ENCODE measurements around the gene UBE2S.

Gene UBE2S

DNA sequence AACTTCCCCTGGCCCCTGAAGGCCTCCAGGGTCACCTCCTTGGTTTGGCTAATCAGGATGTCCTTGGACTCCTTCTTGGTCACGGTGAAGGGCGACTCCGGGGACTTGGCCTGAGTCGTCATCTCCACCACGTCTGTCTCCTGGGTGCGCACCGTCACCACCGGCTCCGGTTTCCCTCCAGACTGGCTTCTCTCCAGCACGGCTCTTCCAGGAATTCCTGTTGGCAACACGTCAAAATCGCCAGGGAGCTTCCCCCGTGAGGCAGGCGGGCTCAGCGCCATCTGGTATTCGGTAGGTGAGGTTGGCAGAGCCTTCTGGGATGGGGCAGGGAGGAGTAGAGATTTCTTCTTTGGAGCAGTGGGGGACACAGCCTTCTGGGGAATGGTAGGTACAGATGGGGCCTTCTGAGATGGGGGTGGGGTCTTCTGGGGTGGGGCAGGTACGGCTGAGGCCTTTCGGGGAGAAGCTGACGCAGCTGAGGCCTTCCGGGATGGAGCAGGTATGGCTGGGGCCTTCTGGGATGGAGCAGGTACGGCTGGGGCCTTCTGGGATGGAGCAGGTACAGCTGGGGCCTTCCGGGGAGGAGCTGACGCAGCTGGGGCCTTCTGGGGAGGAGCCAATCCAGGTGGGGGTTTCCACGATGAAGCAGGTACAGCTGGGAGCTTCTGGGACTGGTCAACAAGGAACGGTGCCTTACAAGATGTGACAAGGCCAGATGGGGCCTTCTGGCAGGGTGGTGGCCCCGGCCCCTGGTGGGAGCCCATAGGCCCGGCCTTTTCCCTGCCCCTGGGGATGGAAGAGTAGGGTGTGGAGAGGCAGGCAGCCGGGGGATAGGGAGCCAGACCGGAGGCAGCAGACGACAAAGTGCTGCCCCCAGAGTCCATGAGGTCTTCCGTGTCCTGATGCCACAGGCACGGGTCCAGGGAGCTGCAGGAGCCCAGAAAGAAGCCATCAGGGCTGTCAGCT, 48.4 kb downstream of the UBE2S start:
- DNase-seq, result peak; percentile 97

- DNase-seq, result no peak
These were observed 49.1 kb downstream of the UBE2S start for GRCh38 chr19:55358493-55358892.

DNA sequence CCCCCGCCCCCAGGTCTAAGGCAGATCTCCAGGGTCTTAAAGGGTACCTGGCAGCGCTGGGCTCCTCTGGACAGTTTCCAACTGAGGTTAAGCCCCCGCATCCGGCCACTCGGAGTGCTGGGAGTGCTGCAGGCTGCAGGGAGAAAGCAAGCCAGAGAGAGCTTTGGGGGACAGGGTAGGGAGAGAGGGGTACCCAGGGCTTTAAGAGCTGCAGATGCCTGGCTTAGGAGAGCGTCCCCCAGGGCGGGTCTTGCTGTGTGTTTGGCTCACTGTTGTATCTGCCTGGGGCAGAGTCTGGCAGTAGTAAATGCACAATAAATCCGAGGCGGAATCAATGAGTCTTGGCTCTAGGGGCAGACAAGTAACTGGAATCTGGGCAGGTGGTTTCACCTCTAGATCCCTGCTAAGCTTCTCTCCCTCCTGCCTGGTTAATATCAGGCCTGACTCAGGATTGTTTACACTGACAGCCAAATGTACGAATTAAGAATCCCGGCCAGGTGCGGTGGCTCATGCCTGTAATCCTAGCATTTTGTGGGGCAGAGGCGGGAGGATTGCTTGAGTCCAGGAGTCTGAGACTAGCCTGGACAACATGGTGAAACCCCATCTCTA, 52.3 kb downstream of the UBE2S start:
- peak; percentile 25 for DNase-seq

GRCh38 chr19:55354698-55355212, 52.8 kb downstream of the UBE2S start, which contains the start of gene COX6B2:
Gene COX6B2, minus strand, starts transcription at chr19:55354719. Its CDS starts 198 bp downstream, at chr19:55354521.
- no peak for DNase-seq

GRCh38 chr19:55353803-55354697, 53.5 kb downstream of the UBE2S start:
- peak; percentile 54 for DNase-seq

- DNase-seq, result no peak
These were observed 54.2 kb downstream of the UBE2S start for GRCh38 chr19:55353356-55353802.

- DNase-seq, result no peak
These were observed 54.9 kb downstream of the UBE2S start for GRCh38 chr19:55352549-55353145.

DNA sequence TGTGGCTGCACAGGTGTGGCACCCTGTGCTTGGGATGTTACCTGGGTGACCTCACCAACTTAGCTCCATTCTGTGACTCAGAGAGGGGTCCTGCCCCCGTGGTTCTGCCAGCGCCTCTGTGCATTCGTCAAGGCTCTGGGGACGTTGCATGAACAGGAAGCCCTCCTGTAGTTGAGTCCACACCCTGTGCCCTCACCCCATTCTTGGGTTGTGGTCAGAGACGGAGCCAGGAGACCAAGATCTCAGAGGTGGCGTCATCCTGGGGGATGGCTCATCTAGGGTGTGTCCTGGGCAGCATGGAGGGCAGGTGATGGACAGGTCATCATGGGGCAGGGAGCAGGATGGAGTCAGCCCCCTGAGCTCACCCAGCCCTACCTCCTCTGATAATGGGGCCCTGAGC, 55.5 kb downstream of the UBE2S start:
- DNase-seq, result no peak

DNA sequence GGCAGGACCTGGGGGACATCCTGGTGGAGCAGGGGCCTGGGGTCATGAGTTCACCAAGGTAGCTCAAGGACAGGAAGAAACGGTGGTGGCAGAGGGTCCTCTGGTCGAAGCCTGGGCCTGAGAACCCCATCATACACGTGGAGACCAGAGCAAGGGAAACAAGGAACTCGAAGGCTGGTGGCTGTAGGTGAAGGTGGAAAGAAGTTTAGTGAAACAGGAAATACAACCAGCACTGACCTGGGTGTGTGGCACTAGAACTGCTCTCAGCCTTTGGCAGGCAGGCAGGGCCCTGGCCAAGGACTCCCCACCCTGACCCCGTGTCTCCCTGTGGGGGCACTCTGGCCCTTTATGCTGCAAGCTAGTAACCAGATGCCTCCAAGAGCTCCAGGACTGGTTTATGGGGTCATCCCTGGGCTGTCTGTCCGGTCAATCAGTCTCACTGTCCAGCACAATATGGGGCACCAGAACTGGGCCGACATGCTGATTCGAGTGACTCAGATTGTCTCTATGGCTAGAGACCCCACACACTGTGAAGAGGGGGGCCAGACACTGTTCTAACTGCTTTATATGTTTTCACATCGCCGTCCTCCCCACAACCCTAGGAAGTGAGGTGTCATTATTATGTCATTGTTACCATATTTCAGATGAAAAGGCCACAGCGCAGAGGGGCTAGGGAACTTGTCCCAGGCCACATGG, 56.8 kb downstream of the UBE2S start:
- no peak for DNase-seq

Data from NCI-H2171 treated with DMSO at 0.1 percent for 48 hours (cell line).